HG03469 (cell line): Measurements from ENCODE around the gene LRIT1.

ENCODE experiments used
- ATAC-seq: cut with Tn5 transposase; IDR thresholded peaks from one replicate; pipeline ENCODE4 v1.9.1; 2021; ENCODE audit warnings: mild to moderate bottlenecking, moderate library complexity, moderate number of reproducible peaks; ENCODE audit not compliant: unreplicated experiment

LRIT1 gene

DNA sequence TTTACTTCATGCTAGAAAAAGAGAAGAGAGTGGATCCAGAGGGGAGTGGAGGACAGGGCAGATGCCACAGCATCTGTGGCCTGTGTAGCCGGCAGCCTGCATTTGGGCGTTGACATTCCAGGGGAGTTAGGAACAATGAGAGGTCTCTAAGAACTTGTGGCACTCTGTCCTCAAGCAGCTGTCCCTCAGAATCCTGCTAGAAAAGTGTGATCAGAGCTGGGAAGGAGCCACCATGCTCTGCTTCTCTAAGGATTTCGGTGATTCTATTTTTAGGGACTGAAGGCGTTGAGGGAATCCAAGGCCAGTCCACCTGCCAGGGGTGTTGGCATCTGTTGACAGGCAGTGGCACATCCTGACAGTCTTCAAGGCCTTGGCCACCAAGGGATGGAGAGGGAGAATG is 23.6 kb downstream of the LRIT1 start:
- ATAC-seq: no peak

DNA sequence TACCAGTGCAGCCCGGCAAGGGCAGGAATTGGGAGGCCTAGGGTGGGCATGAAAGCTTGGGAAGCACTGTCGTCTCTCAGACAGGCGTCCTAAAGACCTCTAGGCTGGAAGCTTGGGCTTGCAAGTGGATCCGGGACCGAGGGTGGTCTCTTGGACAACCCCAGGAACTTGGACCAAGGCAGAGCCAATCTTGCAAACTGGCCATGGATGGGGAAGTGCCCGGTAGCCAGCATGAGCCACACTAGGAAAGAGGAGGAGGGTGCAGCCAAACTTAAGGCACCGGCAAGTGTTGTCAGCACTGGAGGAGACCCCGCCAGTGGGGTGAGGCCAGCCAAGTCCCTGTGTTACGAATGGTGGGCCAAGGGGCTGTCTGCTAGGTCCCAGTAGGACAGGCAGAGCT is 24.5 kb downstream of the LRIT1 start:
- no peak for ATAC-seq

DNA sequence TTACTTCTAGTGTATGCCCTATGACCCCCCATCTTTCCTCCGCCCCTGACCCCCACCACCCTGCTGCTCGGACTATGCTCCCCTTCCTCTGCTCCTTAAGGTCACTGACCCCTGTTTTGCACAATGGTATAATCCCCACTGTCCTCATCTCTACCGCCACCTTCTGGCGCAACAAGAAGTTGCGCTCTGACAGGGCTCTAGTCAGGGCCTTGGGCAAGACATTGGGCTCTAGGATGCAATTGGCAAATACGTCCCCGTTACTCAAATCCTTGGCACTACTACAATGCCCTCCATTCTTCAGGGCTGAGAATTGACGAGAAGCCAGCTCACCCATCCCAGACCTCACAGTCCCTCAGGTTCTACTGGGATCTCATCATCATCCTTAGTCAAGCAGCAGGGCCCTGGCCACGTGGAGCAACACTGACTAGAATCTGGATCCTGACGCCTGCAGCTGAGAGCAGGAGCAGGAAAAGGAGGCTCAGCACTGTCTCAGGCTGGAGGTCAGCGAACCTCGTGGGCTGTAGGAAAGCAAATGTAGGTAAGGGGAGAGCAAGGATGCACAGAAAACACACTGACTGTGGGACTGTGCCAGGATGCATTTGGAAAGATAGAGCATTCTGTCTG is 26.6 kb downstream of the LRIT1 start:
- peak; percentile 89 for ATAC-seq

DNA sequence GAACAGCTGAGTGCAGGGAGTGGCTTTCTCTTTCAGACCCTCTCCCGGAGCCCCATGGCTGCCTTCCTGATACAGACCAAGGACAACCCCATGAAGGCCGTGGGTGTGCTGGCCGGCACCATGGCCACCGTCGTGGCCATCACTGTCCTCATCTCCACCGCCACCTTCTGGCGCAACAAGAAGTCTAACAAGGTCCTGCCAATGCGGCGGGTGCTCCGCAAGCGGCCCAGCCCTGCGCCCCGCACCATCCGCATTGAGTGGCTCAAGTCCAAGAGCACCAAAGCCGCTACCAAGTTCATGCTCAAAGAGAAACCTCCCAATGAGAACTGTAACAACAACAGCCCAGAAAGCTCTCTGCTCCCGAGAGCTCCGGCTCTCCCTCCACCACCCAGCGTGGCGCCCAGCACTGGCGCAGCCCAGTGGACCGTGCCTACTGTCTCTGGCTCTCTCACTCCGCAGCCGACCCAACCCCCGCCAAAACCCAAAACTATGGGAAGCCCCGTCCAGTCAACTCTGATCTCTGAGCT is 27.2 kb downstream of the LRIT1 start:
- ATAC-seq: no peak

GRCh38 chr10:84213076-84213475 is 28.3 kb downstream of the LRIT1 start:
- ATAC-seq: no peak

- no peak for ATAC-seq
Observed at GRCh38 chr10:84212014-84212413, 29.3 kb downstream of the LRIT1 start.

- no peak for ATAC-seq
Observed at GRCh38 chr10:84211566-84211965, 29.8 kb downstream of the LRIT1 start.

- no peak for ATAC-seq
Observed at GRCh38 chr10:84208023-84208422, 33.3 kb downstream of the LRIT1 start.

DNA sequence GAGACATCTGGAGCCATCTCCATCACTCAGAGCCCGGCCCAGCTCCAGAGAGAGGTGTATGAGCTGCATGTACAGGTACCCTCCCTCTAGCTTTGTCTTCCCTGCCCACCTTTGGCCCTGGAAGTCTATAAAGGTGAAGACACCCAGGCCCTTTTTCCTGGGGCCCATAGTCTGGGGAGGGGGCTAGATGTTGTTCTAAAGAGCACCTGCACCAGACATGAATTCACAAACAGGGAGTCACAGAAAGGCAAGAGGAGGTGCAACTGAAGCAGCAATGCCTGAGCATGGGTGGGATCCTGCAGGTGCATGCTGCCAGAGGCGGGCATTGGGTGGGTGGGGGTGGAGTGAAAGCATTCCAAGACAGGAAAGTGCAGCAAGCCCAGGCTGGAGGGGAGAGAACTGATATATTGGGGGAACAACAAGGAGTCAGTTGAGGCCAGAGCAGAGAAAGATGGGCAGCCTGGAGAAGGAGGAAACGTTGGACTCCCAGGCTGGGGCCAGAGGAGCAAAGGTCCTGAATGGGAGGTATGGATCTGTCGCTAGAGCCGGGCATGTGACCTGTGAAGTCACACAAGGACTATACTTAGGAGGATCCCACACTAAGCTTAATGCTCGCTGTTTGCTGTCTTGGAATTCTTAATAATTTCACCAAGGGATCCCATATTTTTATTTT is 35.4 kb downstream of the LRIT1 start:
- ATAC-seq: no peak

GRCh38 chr10:84205049-84205852 is 36.1 kb downstream of the LRIT1 start:
- ATAC-seq: peak; percentile 74

- ATAC-seq: no peak
Observed at GRCh38 chr10:84204610-84205009, 36.7 kb downstream of the LRIT1 start.

- ATAC-seq: no peak
Observed at GRCh38 chr10:84204122-84204521, 37.2 kb downstream of the LRIT1 start.

- no peak for ATAC-seq
Observed at GRCh38 chr10:84202349-84202748, 39.0 kb downstream of the LRIT1 start.

DNA sequence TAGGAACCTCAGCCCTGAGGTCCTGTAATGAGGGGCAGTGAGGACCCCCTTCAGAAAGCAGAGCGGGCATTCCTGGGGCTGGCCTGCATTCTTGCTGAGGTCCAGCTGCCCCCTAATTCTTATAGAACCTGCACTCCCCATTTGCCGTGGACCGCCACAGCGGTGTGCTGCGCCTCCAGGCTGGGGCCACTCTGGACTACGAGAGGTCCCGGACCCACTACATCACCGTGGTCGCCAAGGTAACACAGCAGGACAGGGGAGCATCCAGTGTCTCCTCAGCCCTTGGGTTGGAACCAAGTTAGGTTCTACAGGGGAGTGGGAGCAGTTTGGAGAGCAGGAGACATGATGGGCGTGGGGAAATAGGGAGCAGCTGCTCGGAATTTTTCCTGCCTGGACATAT is 39.7 kb downstream of the LRIT1 start:
- no peak for ATAC-seq

DNA sequence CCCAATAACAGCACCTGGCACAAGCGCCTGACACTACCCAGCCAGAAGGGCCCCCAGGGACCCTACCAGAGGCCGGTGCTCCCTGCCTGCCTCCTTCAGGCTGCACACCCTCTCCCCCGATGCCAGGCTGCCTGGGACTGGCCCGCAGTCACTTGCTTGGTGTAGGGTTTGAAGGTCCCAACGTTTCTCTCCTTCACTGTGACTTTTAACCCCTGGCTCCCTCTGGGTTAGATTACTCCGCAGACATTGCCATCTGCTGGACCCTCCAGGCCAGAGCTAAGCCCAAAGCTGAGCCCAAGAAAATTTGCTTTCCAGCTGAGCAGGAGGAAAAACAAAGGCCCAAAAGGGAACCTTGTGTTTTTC is 40.1 kb downstream of the LRIT1 start:
- no peak for ATAC-seq

- ATAC-seq: no peak
Observed at GRCh38 chr10:84200537-84201243, 40.7 kb downstream of the LRIT1 start.

GRCh38 chr10:84198206-84198915 is 43.0 kb downstream of the LRIT1 start:
- no peak for ATAC-seq

- ATAC-seq: no peak
Observed at GRCh38 chr10:84197643-84198042, 43.7 kb downstream of the LRIT1 start.

DNA sequence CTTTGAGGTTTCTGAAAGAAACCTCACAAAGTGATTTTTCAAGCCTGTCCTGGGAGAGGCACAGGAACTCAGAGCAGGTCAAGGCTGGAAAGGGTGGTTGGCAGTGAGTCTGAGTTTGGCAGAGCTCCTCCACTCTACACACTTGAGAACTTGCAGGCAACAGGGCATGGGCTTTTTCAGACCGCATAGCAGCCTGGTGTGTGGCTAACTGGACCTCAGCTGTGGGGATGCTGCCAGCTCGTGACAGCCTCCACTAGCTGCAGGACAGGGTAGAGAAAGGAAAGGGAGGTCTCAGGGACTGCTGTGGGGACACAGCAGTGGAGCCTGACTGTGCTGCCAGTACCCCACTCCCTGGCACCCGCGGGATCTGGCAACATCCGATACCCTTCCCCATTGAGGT is 44.4 kb downstream of the LRIT1 start:
- no peak for ATAC-seq

DNA sequence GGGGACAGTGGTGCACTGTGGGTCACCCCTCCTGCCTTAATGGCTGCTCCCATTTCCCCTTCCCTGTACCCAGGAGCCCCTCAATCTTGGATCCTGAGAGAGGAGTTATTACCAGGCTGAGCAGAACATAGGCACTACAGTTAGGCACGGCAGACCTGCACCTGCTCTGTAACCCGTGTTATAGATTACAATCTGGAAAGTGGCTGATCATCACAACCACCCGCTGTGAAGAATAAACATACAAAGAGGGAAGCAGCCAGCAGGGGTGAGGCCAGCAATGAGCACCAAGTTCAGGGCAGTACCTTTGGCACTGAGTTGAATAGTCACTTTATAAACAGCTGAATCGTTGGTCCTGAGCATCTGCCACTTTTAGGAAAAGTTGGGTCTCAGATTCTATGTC is 45.3 kb downstream of the LRIT1 start:
- ATAC-seq: no peak
